H9 (cell line): ENCODE data around the gene CHMP3. TPM values are rescaled to one million over a fixed set of nuclear protein-coding genes. Genes with fewer than 3 reads are reported as not detected.

ENCODE experiments used
- DNase-seq: peaks from one replicate; pipeline ENCODE4 v3.0.0-alpha.2; 2017
- H2AFZ ChIP-seq: one replicate; pipeline ENCODE4 v1.6.1; 2013; ENCODE audit warnings: mild to moderate bottlenecking, low read length, control low read depth, moderate library complexity
- H2AK5ac ChIP-seq: 2 replicates; pipeline ENCODE4 v1.6.1; 2013; ENCODE audit warnings: low read length, control low read depth, mixed read lengths; ENCODE audit not compliant: insufficient read length
- H2BK120ac ChIP-seq: one replicate; pipeline ENCODE4 v1.6.1; 2013; ENCODE audit warnings: low read depth, mild to moderate bottlenecking, low read length, control low read depth, inconsistent platforms; ENCODE audit not compliant: poor library complexity, severe bottlenecking
- H2BK12ac ChIP-seq: 2 replicates; pipeline ENCODE4 v1.6.1; 2013; ENCODE audit warnings: low read length, control low read depth, mixed read lengths, low read depth; ENCODE audit not compliant: insufficient read length
- H2BK15ac ChIP-seq: 2 replicates; pipeline ENCODE4 v1.6.1; 2013; ENCODE audit warnings: low read depth, low read length, control low read depth
- H2BK20ac ChIP-seq: one replicate; pipeline ENCODE4 v1.6.1; 2013; ENCODE audit warnings: low read depth, mild to moderate bottlenecking, low read length, control low read depth, inconsistent platforms; ENCODE audit not compliant: poor library complexity, severe bottlenecking
- H2BK5ac ChIP-seq: 2 replicates; pipeline ENCODE4 v1.6.1; 2013; ENCODE audit warnings: low read length, control low read depth, mixed read lengths; ENCODE audit not compliant: insufficient read length
- H3K14ac ChIP-seq: 2 replicates; pipeline ENCODE4 v1.6.1; 2013; ENCODE audit warnings: low read length, control low read depth; ENCODE audit not compliant: insufficient read depth
- H3K18ac ChIP-seq: 2 replicates; pipeline ENCODE4 v1.6.1; 2013; ENCODE audit warnings: low read depth, mild to moderate bottlenecking, mixed read lengths, low read length, control low read depth; ENCODE audit not compliant: insufficient read length
- H3K23ac ChIP-seq: 2 replicates; pipeline ENCODE4 v1.6.1; 2013; ENCODE audit warnings: low read length, control low read depth, mixed read lengths, low read depth; ENCODE audit not compliant: insufficient read length
- H3K23me2 ChIP-seq: 2 replicates; pipeline ENCODE4 v1.6.1; 2013; ENCODE audit warnings: low read depth, mild to moderate bottlenecking, mixed read lengths, low read length, control low read depth; ENCODE audit not compliant: insufficient read length, poor library complexity, severe bottlenecking
- H3K27ac ChIP-seq: 2 replicates; pipeline ENCODE4 v1.5.1; 2013; ENCODE audit warnings: low read length, control low read depth, mixed read lengths, low read depth; ENCODE audit not compliant: insufficient read length
- H3K27me3 ChIP-seq: 2 replicates; pipeline ENCODE4 v1.6.1; 2013; ENCODE audit warnings: low read length, control low read depth, inconsistent platforms; ENCODE audit not compliant: insufficient read depth
- H3K4ac ChIP-seq: 2 replicates; pipeline ENCODE4 v1.6.1; 2013; ENCODE audit warnings: low read depth, mild to moderate bottlenecking, control low read depth, inconsistent platforms, low read length, moderate library complexity
- H3K4me1 ChIP-seq: 2 replicates; pipeline ENCODE4 v1.6.1; 2013; ENCODE audit warnings: low read length, control low read depth, inconsistent platforms; ENCODE audit not compliant: insufficient read depth
- H3K4me2 ChIP-seq: 2 replicates; pipeline ENCODE4 v1.6.1; 2013; ENCODE audit warnings: low read length, control low read depth, mixed read lengths; ENCODE audit not compliant: insufficient read length, insufficient read depth
- H3K56ac ChIP-seq: 2 replicates; pipeline ENCODE4 v1.6.1; 2013; ENCODE audit warnings: low read depth, mild to moderate bottlenecking, mixed read lengths, low read length, control low read depth; ENCODE audit not compliant: insufficient read length
- H3K79me1 ChIP-seq: 2 replicates; pipeline ENCODE4 v1.6.1; 2013; ENCODE audit warnings: low read depth, mild to moderate bottlenecking, moderate library complexity, low read length, control low read depth, inconsistent platforms; ENCODE audit not compliant: insufficient read depth, poor library complexity, severe bottlenecking
- H3K79me2 ChIP-seq: 2 replicates; pipeline ENCODE4 v1.6.1; 2013; ENCODE audit warnings: low read length, control low read depth, inconsistent platforms; ENCODE audit not compliant: insufficient read depth
- H3K9ac ChIP-seq: 2 replicates; pipeline ENCODE4 v1.6.1; 2013; ENCODE audit warnings: low read length, control low read depth, mixed read lengths; ENCODE audit not compliant: insufficient read length; ENCODE audit errors: extremely low read depth
- H3K9me3 ChIP-seq: one replicate; pipeline ENCODE4 v1.6.1; 2013; ENCODE audit warnings: low read depth, low read length, inconsistent platforms; ENCODE audit not compliant: control insufficient read depth
- H3T11ph ChIP-seq: one replicate; pipeline ENCODE4 v1.6.1; 2013; ENCODE audit warnings: mild to moderate bottlenecking, low read length, control low read depth, inconsistent platforms
- H4K20me1 ChIP-seq: one replicate; pipeline ENCODE4 v1.6.1; 2013; ENCODE audit not compliant: control insufficient read depth, insufficient read length, insufficient read depth
- H4K5ac ChIP-seq: 2 replicates; pipeline ENCODE4 v1.6.1; 2013; ENCODE audit warnings: low read depth, mild to moderate bottlenecking, mixed read lengths, low read length, control low read depth; ENCODE audit not compliant: insufficient read length
- H4K8ac ChIP-seq: replicated peaks from 2 replicates; pipeline ENCODE4 v1.6.1; 2013; ENCODE audit warnings: low read length, control low read depth, mixed read lengths, low read depth; ENCODE audit not compliant: insufficient read length
- H4K91ac ChIP-seq: 2 replicates; pipeline ENCODE4 v1.6.1; 2013; ENCODE audit warnings: low read depth, mild to moderate bottlenecking, moderate library complexity, mixed read lengths, low read length, control low read depth; ENCODE audit not compliant: insufficient read length
- H3K27ac Mint-ChIP-seq, 3 experiments: 2 replicates in 2 of 3; 3 replicates in 1 of 3; pipeline ENCODE4 v1.8.0; 2020 to 2021; ENCODE audit warnings: mixed read lengths in 3 of 3, mild to moderate bottlenecking in 1 of 3, moderate library complexity in 1 of 3
- H3K27me3 Mint-ChIP-seq: 2 replicates; pipeline ENCODE4 v1.8.0; 2021; ENCODE audit warnings: low read depth, mild to moderate bottlenecking, moderate library complexity, mixed read lengths
- H3K36me3 Mint-ChIP-seq, 3 experiments: 2 replicates in 2 of 3; 3 replicates in 1 of 3; pipeline ENCODE4 v1.8.0; 2020 to 2021; ENCODE audit warnings: low read depth in 3 of 3, mixed read lengths in 3 of 3; ENCODE audit not compliant: insufficient read depth in 1 of 3
- H3K4me1 Mint-ChIP-seq, 2 experiments: 2 replicates each; pipeline ENCODE4 v1.8.0; 2020; ENCODE audit warnings: mixed read lengths in 2 of 2
- H3K4me3 Mint-ChIP-seq, 2 experiments: 2 replicates in 1 of 2; 3 replicates in 1 of 2; pipeline ENCODE4 v1.8.0; 2020 to 2021; ENCODE audit warnings: mild to moderate bottlenecking in 2 of 2, mixed read lengths in 2 of 2, moderate library complexity in 1 of 2
- H3K9me3 Mint-ChIP-seq, 2 experiments: 2 replicates in 1 of 2; 3 replicates in 1 of 2; pipeline ENCODE4 v1.8.0; 2020; ENCODE audit warnings: mild to moderate bottlenecking in 2 of 2, mixed read lengths in 2 of 2, moderate library complexity in 1 of 2
- CTCF ChIP-seq: fragments of 200-600 bp; sonication (generic); conservative IDR thresholded peaks from 3 replicates; pipeline ENCODE4 v1.8.0; 2021; ENCODE audit warnings: antibody characterized with exemption, mild to moderate bottlenecking
- WGBS: extraction: QIAGEN DNeasy Blood & Tissue Kit; methylation state at CpG from one replicate; pipeline ENCODE4 v1.1.7; 2013; ENCODE audit warnings: missing lambda C conversion rate, low lambda C conversion rate, mixed read lengths; ENCODE audit not compliant: insufficient read length; ENCODE audit errors: extremely low coverage; 5-methylcytosine and 5-hydroxymethylcytosine counted together
- total RNA-seq: library from RNA; stranded (reverse); gene quantifications from 2 replicates; pipeline ENCODE4 v1.2.1, GENCODE V29; 2021

Gene CHMP3
- total RNA-seq, 1 experiment from 2014 or later: 28.8 TPM

DNA sequence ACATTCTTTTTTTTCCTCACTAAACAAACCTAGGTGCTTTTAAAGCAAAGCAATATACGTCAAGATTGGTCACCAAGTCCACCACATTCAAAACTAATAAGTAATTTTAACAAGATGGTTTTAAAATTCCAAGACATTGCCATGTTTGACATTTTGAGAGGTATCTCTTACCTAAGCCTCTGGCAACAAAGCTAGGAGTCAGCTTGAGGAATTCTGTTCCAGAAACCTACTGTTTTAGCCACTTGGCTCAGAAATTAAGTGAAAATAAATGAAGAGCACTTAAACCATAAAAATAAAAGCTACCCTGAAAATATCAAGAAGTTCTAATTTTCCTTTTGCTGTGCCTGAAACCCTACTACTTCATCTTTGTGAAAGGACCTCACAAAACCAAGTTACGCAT, 30.0 kb upstream of the CHMP3 start:
- Histone ChIP-seq H3K79me2 (no peaks in the 10 kb centered on the region), H3K4ac (no peak overlapping the region), H3K4me1 (no peaks in the 10 kb centered on the region), H3K79me1 (no peaks in the 10 kb centered on the region), H3K27ac (no peak overlapping the region), H2AFZ (no peak overlapping the region), H3K9me3 (no peaks in the 10 kb centered on the region), H3K9ac (no peak overlapping the region), H3K23ac (no peak overlapping the region), H3T11ph (no peak overlapping the region), H3K27me3 (no peaks in the 10 kb centered on the region), H4K91ac (no peak overlapping the region), H2AK5ac (no peak overlapping the region), H2BK120ac (no peak overlapping the region), H2BK12ac (no peak overlapping the region), H3K18ac (no peak overlapping the region), H4K5ac (no peak overlapping the region), H2BK15ac (no peak overlapping the region), H2BK20ac (no peak overlapping the region), H4K8ac (no peak overlapping the region), H2BK5ac (no peak overlapping the region), H4K20me1 (no peaks in the 10 kb centered on the region), H3K4me2 (no peak overlapping the region), H3K14ac (no peak overlapping the region), H3K23me2 (no peaks in the 10 kb centered on the region), H3K56ac (no peak overlapping the region)
- no peak for TF ChIP-seq CTCF
- Mint-ChIP-seq H3K4me1 (0 out of 4 replicates have a peak, but pooled peaks cover 0 to 2% of the 10 kb centered on the region in 2 experiments), H3K27me3 (peaks cover 6% of the 10 kb centered on the region), H3K36me3 (no peaks in the 10 kb centered on the region), H3K9me3 (peaks cover 0 to 4% of the 10 kb centered on the region in 2 experiments; a peak in 3 of 5 replicates), H3K4me3 (no peak overlapping the region), H3K27ac (no peak overlapping the region)
- DNase-seq: no peak
- WGBS: no CpG with 5 or more reads among the region's 2 CpGs
